GM18520 (cell line): ENCODE measurements around the gene ZNF514.
"Not testable (repeated sequence)": the region's sequence is repeated elsewhere in the genome, so short reads cannot be mapped to it uniquely, and the experiment has no call there.

Experiments used
- ATAC-seq: cut with Tn5 transposase; IDR thresholded peaks from one replicate; pipeline ENCODE4 v1.9.1; 2021; ENCODE audit not compliant: unreplicated experiment

ZNF514 gene

DNA sequence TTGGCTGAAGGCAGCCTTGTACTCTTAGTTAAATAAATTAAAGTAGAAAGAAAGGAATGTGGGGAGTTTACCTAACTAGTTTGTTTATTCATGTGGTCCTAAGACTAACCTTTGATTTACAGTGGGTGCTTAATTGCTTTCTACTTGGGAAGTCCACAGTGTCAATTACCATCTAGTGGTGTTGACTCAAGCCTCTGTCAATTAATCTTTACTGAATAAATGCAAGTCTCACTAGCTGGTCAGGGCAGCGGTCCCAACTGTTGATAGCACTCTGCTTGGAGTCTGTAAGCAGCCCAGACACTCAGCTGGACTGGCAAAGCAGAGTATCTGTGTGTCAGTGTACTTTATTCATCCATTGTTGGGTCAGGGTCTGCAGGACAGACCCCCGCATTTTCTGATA, 15.8 kb downstream of the ZNF514 start:
- ATAC-seq = no peak

DNA sequence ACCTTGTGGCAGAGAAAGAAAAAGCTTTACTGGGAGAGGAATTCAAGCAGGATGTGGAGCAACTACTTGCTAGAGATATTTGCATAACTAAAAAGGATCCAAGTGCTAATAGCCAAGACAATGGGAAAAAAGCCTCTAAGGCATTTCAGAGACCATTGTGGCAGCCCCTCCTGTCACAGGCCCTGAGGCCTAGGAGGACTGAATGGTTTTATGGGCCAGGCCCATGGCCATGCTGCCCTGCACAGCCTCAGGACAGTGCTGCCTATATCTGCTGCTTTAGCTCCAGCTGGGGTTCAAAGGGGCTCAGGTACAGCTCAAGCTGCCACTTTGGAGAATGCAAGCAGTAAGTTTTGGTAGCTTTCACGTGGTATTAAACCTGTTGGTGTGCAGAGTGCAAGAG, 20.9 kb downstream of the ZNF514 start:
- ATAC-seq = no peak

DNA sequence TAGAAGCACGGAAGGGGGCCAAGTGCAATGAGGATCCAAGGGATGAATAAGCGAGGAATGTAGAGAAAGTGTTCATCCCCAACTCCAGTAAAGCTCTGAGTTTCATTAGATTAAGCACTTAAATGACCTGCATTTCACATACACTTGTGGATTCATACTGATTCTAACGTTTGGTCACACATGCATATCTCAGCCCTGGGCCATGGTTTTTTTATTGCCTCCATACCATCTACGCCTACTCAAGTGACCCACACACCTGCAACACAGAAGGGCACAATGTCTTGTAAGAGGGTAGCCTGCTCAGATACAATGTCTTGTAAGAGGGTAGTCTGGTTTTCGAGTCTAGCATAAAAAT, 37.5 kb downstream of the ZNF514 start:
- peak; percentile 7 for ATAC-seq

DNA sequence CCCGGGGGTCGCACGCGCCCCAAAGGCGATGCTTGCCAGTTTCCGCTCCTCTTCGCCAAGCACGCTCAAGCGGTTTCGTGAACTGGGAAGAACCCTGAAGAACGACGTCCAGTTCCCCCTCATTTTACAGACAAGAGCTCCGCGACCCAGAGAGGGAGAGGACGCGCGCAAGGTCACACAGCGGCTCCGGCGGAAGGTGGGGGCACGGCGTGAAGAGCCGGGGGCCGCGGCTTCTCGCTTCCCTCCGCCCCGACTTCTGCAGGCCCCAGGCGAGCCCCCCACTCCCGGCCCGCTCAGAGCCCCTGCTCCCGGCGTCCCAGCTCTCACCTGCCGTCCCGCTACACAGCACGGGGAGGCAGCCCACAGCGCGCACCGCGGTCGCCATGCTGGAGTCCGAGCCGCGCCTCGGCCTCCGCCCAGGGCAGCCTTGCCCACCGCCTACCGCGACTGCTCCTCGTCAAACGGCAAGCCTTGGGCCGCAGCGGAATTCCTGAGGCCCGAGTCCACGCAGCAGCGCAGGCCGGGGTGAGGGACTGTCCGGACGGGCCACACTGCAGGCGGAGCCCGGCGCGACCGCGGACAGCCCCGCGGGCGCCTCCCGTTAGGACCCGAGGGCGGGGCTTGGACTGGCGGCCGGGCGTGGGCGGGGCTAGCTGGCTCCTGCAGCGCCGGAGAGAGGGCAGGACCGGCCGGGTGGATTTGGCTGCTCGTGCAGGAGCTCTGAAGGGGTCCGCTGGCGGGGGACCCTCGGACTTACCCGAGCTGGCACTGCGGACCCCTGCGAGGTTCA, 38.0 kb downstream of the ZNF514 start, which contains the start of gene MRPS5:
MRPS5 (minus strand) TSS at position 402 of the 790 bp plus-strand sequence; CDS start at position 385, 17 bp downstream.
- peak; percentile 88 for ATAC-seq

DNA sequence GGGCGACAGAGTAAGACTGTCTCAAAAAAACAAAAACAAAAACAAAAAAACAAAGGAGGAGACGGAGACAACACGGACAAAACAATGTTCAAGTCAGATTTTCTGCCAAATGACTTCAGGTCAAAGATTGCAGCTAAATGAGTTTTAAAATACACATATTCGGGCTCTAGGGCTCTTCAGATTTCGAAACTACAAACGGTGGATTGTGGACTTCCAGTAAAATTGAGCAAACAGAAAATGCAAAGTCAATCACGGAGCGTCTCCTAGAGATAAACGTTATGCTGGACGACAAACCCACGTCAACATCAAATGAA, 38.6 kb downstream of the ZNF514 start:
- no peak for ATAC-seq

DNA sequence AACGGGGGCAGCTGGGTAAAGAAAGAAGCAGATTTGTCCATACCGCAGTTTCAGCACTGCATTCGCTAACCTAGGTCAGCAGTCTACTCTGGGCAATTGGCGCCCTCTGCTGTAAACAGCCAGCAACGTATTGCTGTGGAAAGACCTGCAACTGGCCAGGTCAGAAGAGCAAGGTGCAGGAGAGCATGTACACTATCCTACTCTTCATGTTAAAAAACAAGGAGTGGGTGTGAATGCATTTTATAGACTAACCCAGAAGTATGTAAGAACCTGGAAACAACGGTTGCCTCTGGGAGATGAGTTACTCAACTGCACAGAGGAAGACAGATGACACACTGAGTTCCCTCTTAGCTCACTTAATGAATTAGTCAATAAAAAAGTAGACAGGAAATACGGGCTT, 44.2 kb downstream of the ZNF514 start:
- ATAC-seq = peak; percentile 84

DNA sequence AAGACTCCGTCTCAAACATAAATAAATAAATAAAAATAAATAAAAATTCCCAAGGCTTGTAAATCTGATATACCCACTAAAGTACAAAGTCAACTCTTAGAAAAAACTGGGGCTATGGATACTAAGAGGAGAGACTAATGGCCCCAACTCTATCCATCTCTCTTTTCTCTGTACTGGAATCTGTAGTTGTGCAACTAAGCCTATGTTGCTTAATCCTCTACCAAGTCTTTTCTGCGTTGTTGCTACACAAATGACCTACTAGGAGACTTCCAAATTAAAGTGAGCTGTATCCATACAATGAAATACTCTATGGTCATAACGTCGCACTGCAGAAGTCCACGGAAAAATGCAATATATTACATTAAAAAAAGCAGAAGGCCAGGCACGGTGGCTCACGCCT, 46.2 kb downstream of the ZNF514 start:
- ATAC-seq = no peak

DNA sequence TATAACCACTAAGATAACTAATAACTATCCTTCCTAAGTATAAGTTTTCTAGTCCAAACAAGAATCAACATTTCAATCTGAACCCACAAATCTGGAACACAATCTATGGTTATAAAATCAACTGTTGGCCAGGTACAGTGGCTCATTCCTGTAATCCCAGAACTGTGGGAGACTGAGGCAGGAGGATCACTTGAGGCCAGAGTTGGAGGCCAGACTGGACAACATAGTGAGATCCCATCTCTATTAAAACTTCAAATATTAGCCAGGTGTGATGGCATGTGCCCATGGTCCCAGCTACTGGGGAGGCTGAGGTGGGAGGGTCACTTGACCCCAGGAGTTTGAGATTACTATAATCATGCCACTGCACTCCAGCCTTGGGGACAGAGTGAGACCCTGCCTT, 49.3 kb downstream of the ZNF514 start:
- ATAC-seq = no peak

DNA sequence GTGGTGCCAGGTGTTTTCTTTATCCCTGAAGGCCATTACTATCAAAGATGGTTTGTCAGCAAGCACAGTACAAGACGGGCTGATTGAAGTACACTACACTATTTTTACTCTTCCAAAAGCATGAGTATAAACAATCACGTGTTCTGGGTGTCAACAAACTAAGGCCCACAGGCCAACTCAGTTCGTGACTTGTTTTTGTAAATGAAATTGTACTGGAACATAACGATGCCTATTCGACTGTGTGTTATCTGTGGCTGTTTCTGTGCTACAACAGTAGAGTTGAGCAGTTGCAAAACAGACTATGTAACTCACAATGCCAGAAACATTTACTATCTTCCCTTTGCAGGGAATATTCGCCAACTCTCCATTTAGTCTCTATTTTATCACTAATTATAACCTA, 50.4 kb downstream of the ZNF514 start:
- no peak for ATAC-seq

DNA sequence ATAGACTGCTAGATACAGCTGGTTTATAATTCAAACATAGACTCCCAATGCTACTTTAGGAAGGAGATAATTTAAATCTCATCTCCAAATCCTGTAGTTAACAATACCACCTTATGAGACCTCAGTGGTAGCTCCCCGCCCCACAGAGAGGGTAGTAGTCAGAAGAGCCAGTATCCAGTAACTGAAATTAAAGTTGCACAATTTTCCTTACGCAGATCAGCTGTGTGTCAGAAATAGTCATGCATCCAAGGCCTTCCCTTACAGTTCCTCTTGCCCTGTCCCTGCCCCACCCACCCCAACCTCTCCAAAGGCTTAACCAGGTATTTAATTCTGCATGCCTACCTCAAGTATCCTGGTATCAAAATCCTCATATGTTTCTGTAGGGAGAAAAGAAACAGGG, 53.6 kb downstream of the ZNF514 start:
- no peak for ATAC-seq

DNA sequence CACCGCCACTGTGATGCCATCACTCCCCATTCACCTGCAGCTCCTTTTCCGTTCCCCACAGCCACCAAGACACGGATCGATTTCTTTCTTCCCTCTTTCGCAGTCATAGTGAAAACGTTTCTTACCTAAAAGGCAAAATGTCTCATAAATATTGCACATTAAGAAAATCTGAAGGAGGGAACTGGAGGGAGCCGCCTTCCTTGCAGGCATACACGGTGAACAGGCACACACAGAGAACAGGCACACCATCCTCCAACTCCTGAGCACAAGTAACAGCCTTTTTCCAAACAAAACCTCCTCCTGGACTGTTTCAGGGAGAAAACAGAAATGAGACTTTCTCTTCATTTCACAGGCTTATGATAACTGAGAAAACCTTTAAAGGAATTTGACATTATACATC, 55.0 kb downstream of the ZNF514 start:
- ATAC-seq = no peak

DNA sequence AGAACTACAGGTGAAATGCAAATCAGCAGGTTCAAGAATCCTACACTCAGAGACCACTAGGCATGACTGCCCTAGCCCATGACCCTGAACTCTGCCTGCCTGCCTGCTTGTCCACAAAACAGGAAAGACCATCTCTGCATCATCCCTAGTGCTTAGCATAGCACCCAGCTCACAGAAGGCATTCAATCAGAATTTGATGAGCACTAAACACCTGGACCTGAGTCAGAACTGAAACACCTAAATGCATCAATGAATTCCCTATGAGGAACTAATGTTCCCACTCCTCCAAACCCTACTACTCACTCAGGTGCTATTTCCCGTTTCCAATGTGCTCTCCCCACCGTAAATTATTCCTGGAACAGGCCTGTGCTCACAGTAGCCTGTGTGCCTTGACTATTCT, 59.7 kb downstream of the ZNF514 start:
- no peak for ATAC-seq

DNA sequence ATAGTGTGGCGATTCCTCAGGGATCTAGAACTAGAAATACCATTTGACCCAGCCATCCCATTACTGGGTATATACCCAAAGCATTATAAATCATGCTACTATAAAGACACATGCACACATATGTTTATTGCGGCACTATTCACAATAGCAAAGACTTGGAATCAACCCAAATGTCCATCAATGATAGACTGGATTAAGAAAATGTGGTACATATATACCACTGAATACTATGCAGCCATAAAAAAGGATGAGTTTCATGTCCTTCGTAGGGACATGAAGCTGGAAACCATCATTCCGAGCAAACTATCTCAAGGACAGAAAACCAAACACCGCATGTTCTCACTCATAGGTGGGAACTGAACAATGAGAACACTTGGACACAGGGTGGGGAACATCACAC, 61.4 kb downstream of the ZNF514 start:
- ATAC-seq = not testable (repeated sequence)
